H1 (cell line): ENCODE data around the gene DDC. TPM values are rescaled to one million over a fixed set of nuclear protein-coding genes. Genes with fewer than 3 reads are reported as not detected.

Source experiments
- CTCF ChIP-seq, 3 experiments: IDR thresholded peaks; 1 replicate in 2 of 3; 2 replicates in 1 of 3; pipeline versions ENCODE4 v1.5.1 to v1.6.1; 2011; ENCODE audit warnings: low read length in 3 of 3, mild to moderate bottlenecking in 3 of 3, inconsistent platforms in 2 of 3, low read depth in 1 of 3, moderate library complexity in 1 of 3; ENCODE audit not compliant: insufficient read depth in 1 of 3; ENCODE audit errors: control extremely low read depth in 1 of 3
- SIN3A ChIP-seq, 2 experiments: IDR thresholded peaks in 1 of 2; conservative IDR thresholded peaks in 1 of 2; 2 replicates each; pipeline ENCODE4 v1.6.1; 2011 to 2012; ENCODE audit warnings: low read length in 2 of 2, improper control_type of control experiment in 1 of 2, low read depth in 1 of 2, mild to moderate bottlenecking in 1 of 2
- SIRT6 ChIP-seq: IDR thresholded peaks from one replicate; pipeline ENCODE4 v1.7.1; 2012; ENCODE audit warnings: low read length, inconsistent platforms
- TBP ChIP-seq: IDR thresholded peaks from 2 replicates; pipeline ENCODE4 v1.6.1; 2011; ENCODE audit warnings: low read depth, low read length, improper control_type of control experiment
- polyA plus RNA-seq, 7 experiments: library from polyadenylated mRNA; depleted of rRNA in 3 of 7; stranded (reverse) in 5 of 7; unstranded in 2 of 7; fragments of >200 nt in 5 of 7; fragments of 200-250 nt in 2 of 7; gene quantifications; 1 replicate in 5 of 7; 2 replicates in 1 of 7; 4 replicates in 1 of 7; pipeline versions ENCODE4 v1.2.1 to v1.2.3, GENCODE V29; 2011 to 2013; ENCODE audit warnings: missing spikeins in 2 of 7, mixed read lengths in 2 of 7
- total RNA-seq: library from RNA; stranded (reverse); fragmentation: NEBNext Ultra II Directional; extraction: Animal tissue kit (Norgen Biotek cat#: 25700); gene quantifications from 2 replicates; pipeline ENCODE4 v1.2.1, GENCODE V29; 2021

DDC gene
- total and polyA plus RNA-seq, 2 of the 8 experiments (the other 6 are each of a cell fraction or from before 2014, with no cell fraction given) = 0.05 TPM; not detected in 1

GRCh38 chr7:50610521-50611277 is 45.5 kb upstream of the DDC start (continued):
- TF ChIP-seq CTCF (IDR thresholded peaks at IDR 0.05; ENCODE audit: control extremely low read depth in 1 of 3, insufficient read depth in 1 of 3, low read depth in 1 of 3, low read length in 3 of 3) = no peak
- no peak for TF ChIP-seq SIRT6
- TF ChIP-seq TBP = no peak
- TF ChIP-seq SIN3A (conservative IDR thresholded peaks at IDR 0.05 in 1 of 2, IDR thresholded peaks at IDR 0.05 in 1 of 2; ENCODE audit: low read depth in 1 of 2, low read length in 2 of 2) = no peak
